Measurements from ENCODE around the gene CDV3. TPM values are rescaled to one million over a fixed set of nuclear protein-coding genes. Genes with fewer than 3 reads are reported as not detected.
"Not testable (repeated sequence)": the region's sequence is repeated elsewhere in the genome, so short reads cannot be mapped to it uniquely, and the experiment has no call there.

Gene CDV3
- total and polyA plus RNA-seq, 7 donors = 63.7 to 120 (median 102) TPM

GRCh38 chr3:133540896-133541674 is 32.4 kb upstream of the CDV3 start:
- H3K4me3 ChIP-seq = no peak overlapping the region
- no peaks in the 10 kb centered on the region for H3K36me3 ChIP-seq
- DNase-seq = no peak
- peaks cover 0 to 9% (median 7%) of the 10 kb centered on the region in 4 donors for H3K4me1 ChIP-seq
- intact Hi-C loops (cut with DNase I) = no loop called here
- TF ChIP-seq POLR2A (IDR thresholded peaks at IDR 0.05) (no peak), POLR2AphosphoS5 (IDR thresholded peaks at IDR 0.05) (no peak), EP300 (IDR thresholded peaks at IDR 0.05) (no peak)
- TF ChIP-seq, protein P1, sequence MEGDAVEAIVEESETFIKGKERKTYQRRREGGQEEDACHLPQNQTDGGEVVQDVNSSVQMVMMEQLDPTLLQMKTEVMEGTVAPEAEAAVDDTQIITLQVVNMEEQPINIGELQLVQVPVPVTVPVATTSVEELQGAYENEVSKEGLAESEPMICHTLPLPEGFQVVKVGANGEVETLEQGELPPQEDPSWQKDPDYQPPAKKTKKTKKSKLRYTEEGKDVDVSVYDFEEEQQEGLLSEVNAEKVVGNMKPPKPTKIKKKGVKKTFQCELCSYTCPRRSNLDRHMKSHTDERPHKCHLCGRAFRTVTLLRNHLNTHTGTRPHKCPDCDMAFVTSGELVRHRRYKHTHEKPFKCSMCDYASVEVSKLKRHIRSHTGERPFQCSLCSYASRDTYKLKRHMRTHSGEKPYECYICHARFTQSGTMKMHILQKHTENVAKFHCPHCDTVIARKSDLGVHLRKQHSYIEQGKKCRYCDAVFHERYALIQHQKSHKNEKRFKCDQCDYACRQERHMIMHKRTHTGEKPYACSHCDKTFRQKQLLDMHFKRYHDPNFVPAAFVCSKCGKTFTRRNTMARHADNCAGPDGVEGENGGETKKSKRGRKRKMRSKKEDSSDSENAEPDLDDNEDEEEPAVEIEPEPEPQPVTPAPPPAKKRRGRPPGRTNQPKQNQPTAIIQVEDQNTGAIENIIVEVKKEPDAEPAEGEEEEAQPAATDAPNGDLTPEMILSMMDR (IDR thresholded peaks at IDR 0.05) = no peak
- no peak overlapping the region for H3K27ac ChIP-seq
- WGBS, 2 donors = 39 to 56% methylated on average over 2 of the region's 2 CpGs
- H3K9me3 ChIP-seq = no peaks in the 10 kb centered on the region
- H3K27me3 ChIP-seq = no peaks in the 10 kb centered on the region

DNA sequence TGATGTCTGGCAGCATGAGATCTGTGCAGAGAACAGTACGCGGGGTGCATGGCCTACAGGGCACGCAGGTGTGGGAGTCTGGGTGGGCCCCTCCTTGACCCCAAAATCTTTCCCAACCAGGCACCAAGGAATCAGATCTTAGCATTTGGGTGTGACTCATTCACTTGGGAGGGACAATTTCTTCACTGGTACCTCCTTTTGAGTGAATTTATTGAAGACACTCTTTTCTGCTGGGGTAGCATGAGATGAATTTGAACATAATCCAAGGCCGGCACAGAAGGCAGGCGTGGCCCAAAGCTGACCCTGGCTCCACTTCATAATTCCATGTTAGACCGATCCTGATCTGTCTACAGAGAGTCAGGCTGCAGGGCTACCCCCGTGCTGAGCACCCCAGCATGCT is 30.6 kb upstream of the CDV3 start:
- H3K4me3 ChIP-seq = no peak overlapping the region
- TF ChIP-seq EP300 (IDR thresholded peaks at IDR 0.05) (no peak), POLR2A (IDR thresholded peaks at IDR 0.05) (no peak), POLR2AphosphoS5 (IDR thresholded peaks at IDR 0.05) (no peak)
- TF ChIP-seq, protein P1 (IDR thresholded peaks at IDR 0.05) = no peak
- no peaks in the 10 kb centered on the region for H3K9me3 ChIP-seq
- 82 to 92% methylated on average over 7 of the region's 7 CpGs for WGBS, 2 donors
- H3K36me3 ChIP-seq = no peaks in the 10 kb centered on the region
- H3K4me1 ChIP-seq = peaks cover 0 to 15% (median 8%) of the 10 kb centered on the region in 4 donors
- no peaks in the 10 kb centered on the region for H3K27me3 ChIP-seq
- DNase-seq = no peak
- intact Hi-C loops (cut with DNase I) = no loop called here
- H3K27ac ChIP-seq = no peak overlapping the region

DNA sequence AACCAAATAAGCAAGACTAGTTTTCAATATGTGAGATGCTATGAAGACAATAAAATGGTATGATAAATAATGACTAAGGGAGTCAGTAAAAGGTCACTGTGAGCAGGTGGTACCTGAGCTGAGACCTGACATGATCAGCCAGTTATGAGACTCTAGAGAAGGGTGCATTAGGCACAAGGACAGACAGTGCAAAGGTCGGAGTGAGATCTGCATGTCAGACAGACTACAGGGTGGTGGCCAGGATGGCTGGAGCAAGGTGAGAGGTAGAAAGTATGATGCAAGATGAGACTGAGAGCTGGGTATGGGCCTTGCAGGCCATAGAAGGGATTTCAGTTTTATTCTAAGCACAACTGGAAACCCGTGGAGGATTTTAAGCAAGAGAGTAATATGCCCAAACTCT is 28.5 kb upstream of the CDV3 start:
- H3K27ac ChIP-seq; DNase-seq; H3K4me3 ChIP-seq; H3K27me3 ChIP-seq; intact Hi-C loops (cut with DNase I); H3K9me3 ChIP-seq; H3K36me3 ChIP-seq: not testable (repeated sequence)
- WGBS, 2 donors = 56 to 81% methylated on average over 2 of the region's 2 CpGs
- peaks cover 0 to 21% (median 14%) of the 10 kb centered on the region in 4 donors for H3K4me1 ChIP-seq

- Histone ChIP-seq H3K27ac (peak overlapping the region; percentile 14 to 82 (median 59)), H3K9me3 (no peaks in the 10 kb centered on the region), H3K27me3 (no peaks in the 10 kb centered on the region), H3K4me1 (peaks cover 0 to 21% (median 14%) of the 10 kb centered on the region in 4 donors), H3K36me3 (no peaks in the 10 kb centered on the region), H3K4me3 (no peak overlapping the region)
- TF ChIP-seq POLR2AphosphoS5 (IDR thresholded peaks at IDR 0.05) = no peak
- no peak for TF ChIP-seq POLR2A (IDR thresholded peaks at IDR 0.05)
- no peak for TF ChIP-seq EP300 (IDR thresholded peaks at IDR 0.05)
- TF ChIP-seq, protein P1 (IDR thresholded peaks at IDR 0.05) = no peak
- WGBS, 2 donors = 61 to 85% methylated on average over 3 of the region's 3 CpGs
- peak; percentile 68 for DNase-seq
- intact Hi-C loops (cut with DNase I) = no loop called here
Measured at GRCh38 chr3:133547432-133548041, 25.9 kb upstream of the CDV3 start.

- peak overlapping the region in 3 of 4 donors; percentile 55 to 82 (median 63) for H3K27ac ChIP-seq
- DNase-seq = no peak
- intact Hi-C loops (cut with DNase I) = no loop called here
- TF ChIP-seq EP300 (IDR thresholded peaks at IDR 0.05) = no peak
- no peak for TF ChIP-seq POLR2AphosphoS5 (IDR thresholded peaks at IDR 0.05)
- TF ChIP-seq, protein P1 (IDR thresholded peaks at IDR 0.05) = no peak
- TF ChIP-seq POLR2A (IDR thresholded peaks at IDR 0.05) = no peak
- H3K4me3 ChIP-seq = no peak overlapping the region
- H3K4me1 ChIP-seq = peaks cover 0 to 21% (median 14%) of the 10 kb centered on the region in 4 donors
- no peaks in the 10 kb centered on the region for H3K9me3 ChIP-seq
- H3K36me3 ChIP-seq = no peaks in the 10 kb centered on the region
- no peaks in the 10 kb centered on the region for H3K27me3 ChIP-seq
- WGBS, 2 donors = 73 to 80% methylated on average over 2 of the region's 2 CpGs
Measured at GRCh38 chr3:133548090-133548489, 25.4 kb upstream of the CDV3 start.
